ENCODE measurements around the gene AKAP1.

Gene AKAP1

GRCh38 chr17:57117798-57118197, 32.8 kb downstream of the AKAP1 start:
- Mint-ChIP-seq H3K36me3 (ENCODE audit: low read depth) (peaks cover 9% of the 10 kb centered on the region), H3K9me3 (no peaks in the 10 kb centered on the region), H3K27ac (no peak overlapping the region), H3K4me1 (ENCODE audit: low read depth) (no peaks in the 10 kb centered on the region), H3K27me3 (ENCODE audit: low read depth) (no peaks in the 10 kb centered on the region), H3K4me3 (no peak overlapping the region)

GRCh38 chr17:57120814-57121213, 35.8 kb downstream of the AKAP1 start:
- Mint-ChIP-seq H3K27me3 (ENCODE audit: low read depth) (no peaks in the 10 kb centered on the region), H3K27ac (no peak overlapping the region), H3K36me3 (ENCODE audit: low read depth) (peaks cover 9% of the 10 kb centered on the region), H3K9me3 (no peaks in the 10 kb centered on the region), H3K4me3 (no peak overlapping the region), H3K4me1 (ENCODE audit: low read depth) (no peaks in the 10 kb centered on the region)

GRCh38 chr17:57121308-57122042, 36.4 kb downstream of the AKAP1 start:
- no peaks in the 10 kb centered on the region for H3K4me1 Mint-ChIP-seq (ENCODE audit: low read depth)
- H3K4me3 Mint-ChIP-seq = no peak overlapping the region
- H3K27ac Mint-ChIP-seq = no peak overlapping the region
- H3K36me3 Mint-ChIP-seq (ENCODE audit: low read depth) = peaks cover 9% of the 10 kb centered on the region
- no peaks in the 10 kb centered on the region for H3K27me3 Mint-ChIP-seq (ENCODE audit: low read depth)
- no peaks in the 10 kb centered on the region for H3K9me3 Mint-ChIP-seq

DNA sequence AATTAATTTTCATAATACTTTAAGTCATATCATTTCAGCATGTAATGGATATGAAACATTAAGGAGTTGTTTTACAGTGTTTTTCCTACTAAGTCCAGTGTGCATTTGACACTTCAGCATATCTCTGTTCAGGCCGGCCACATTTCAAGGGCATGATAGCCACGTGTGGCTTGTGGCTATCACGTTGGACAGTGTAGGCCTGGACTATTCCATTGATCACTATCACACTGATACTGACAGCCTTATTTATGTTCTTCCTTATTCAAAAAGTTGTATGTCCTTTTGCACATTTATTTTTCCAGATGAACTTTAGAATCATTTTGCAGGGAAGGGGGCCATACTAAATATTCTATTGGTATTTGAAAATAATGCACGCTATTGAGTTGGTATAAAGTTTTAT, 39.0 kb downstream of the AKAP1 start:
- Mint-ChIP-seq H3K4me3 (no peak overlapping the region), H3K9me3 (no peaks in the 10 kb centered on the region), H3K27ac (no peak overlapping the region), H3K36me3 (ENCODE audit: low read depth) (peaks cover 2% of the 10 kb centered on the region), H3K4me1 (ENCODE audit: low read depth) (no peaks in the 10 kb centered on the region), H3K27me3 (ENCODE audit: low read depth) (no peaks in the 10 kb centered on the region)

- peaks cover 2% of the 10 kb centered on the region for H3K36me3 Mint-ChIP-seq (ENCODE audit: low read depth)
- no peaks in the 10 kb centered on the region for H3K4me1 Mint-ChIP-seq (ENCODE audit: low read depth)
- H3K27ac Mint-ChIP-seq = no peak overlapping the region
- H3K27me3 Mint-ChIP-seq (ENCODE audit: low read depth) = no peaks in the 10 kb centered on the region
- no peak overlapping the region for H3K4me3 Mint-ChIP-seq
- H3K9me3 Mint-ChIP-seq = no peaks in the 10 kb centered on the region
These were observed 40.4 kb downstream of the AKAP1 start for GRCh38 chr17:57125406-57125805.

- H3K4me1 Mint-ChIP-seq (ENCODE audit: low read depth) = peaks cover 1% of the 10 kb centered on the region
- no peak overlapping the region for H3K27ac Mint-ChIP-seq
- H3K9me3 Mint-ChIP-seq = no peaks in the 10 kb centered on the region
These were observed 40.8 kb downstream of the AKAP1 start for GRCh38 chr17:57125866-57126265.

GRCh38 chr17:57130708-57131461, 45.8 kb downstream of the AKAP1 start:
- H3K4me1 Mint-ChIP-seq (ENCODE audit: low read depth) = peaks cover 5% of the 10 kb centered on the region
- no peak overlapping the region for H3K27ac Mint-ChIP-seq
- no peaks in the 10 kb centered on the region for H3K36me3 Mint-ChIP-seq (ENCODE audit: low read depth)
- H3K27me3 Mint-ChIP-seq (ENCODE audit: low read depth) = no peaks in the 10 kb centered on the region
- no peak overlapping the region for H3K4me3 Mint-ChIP-seq
- no peaks in the 10 kb centered on the region for H3K9me3 Mint-ChIP-seq

More at GRCh38 chr17:57125866-57126265, 40.8 kb downstream of the AKAP1 start:
- Mint-ChIP-seq H3K27me3 (ENCODE audit: low read depth) (no peaks in the 10 kb centered on the region), H3K36me3 (ENCODE audit: low read depth) (no peaks in the 10 kb centered on the region), H3K4me3 (no peak overlapping the region)

DNA sequence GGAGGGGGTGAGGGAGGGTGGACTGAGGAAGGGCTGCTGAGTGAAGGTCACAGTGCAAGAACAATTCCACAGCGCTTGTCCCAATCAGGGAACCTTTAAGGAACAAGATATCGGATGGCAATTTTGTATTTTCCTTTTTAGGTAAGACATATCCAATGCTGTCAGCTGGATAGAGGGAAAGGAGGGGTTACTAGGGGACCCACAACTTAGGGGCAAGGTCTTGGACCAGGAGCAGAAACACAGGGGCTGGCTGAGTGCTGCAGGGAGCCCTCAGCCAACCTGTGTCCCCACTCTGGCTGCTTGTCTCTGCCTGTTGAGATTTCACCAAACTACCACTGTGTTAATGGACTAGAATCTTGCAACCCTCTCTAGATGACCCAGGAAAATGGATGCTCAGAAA, 47.6 kb downstream of the AKAP1 start:
- Mint-ChIP-seq H3K4me3 (no peak overlapping the region), H3K9me3 (no peaks in the 10 kb centered on the region), H3K27ac (no peak overlapping the region), H3K27me3 (ENCODE audit: low read depth) (peaks cover under 1% of the 10 kb centered on the region), H3K36me3 (ENCODE audit: low read depth) (no peaks in the 10 kb centered on the region), H3K4me1 (ENCODE audit: low read depth) (peaks cover 7% of the 10 kb centered on the region)

- no peak overlapping the region for H3K27ac Mint-ChIP-seq
- H3K27me3 Mint-ChIP-seq (ENCODE audit: low read depth) = peaks cover 3% of the 10 kb centered on the region
- no peaks in the 10 kb centered on the region for H3K9me3 Mint-ChIP-seq
- H3K36me3 Mint-ChIP-seq (ENCODE audit: low read depth) = no peaks in the 10 kb centered on the region
- no peak overlapping the region for H3K4me3 Mint-ChIP-seq
- peaks cover 7% of the 10 kb centered on the region for H3K4me1 Mint-ChIP-seq (ENCODE audit: low read depth)
These were observed 48.4 kb downstream of the AKAP1 start for GRCh38 chr17:57133486-57133885.

DNA sequence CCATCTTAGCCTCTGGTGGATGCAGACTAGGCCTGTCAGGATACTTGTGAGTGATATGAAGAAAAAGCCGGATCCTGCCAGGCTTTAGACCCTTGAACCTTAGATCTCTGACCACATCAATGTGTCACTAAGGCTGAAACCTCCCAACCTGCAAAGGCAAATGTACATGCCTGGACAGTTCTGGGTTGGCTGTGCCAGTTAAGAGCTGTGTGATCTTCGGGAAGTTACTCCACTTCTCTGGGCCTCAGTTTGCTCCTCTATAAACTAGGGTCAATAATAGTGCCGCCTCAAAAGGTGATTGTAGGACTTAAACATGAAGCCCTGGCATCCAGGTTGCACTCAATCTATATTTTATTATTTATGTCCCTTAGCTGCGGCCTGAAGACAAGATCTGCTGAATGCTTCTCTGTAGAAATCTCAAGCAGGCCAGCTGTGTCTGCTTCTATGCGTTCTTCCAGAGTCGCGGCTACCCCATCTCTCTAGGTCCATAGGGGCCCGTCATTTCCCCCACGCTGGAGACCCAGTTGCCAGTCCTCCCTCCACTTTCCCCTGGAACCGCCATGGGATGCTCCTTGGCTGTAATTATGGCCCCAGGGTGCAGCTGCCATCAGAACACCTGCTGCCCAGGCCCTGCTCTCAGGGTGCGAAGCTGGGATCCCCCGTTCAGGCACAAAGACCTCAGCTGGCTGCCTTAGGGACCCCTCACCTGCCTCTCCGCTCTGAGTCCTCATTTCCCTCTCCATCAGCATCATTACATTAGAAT, 50.2 kb downstream of the AKAP1 start:
- Mint-ChIP-seq H3K27ac (no peak overlapping the region), H3K27me3 (ENCODE audit: low read depth) (peaks cover 3% of the 10 kb centered on the region)

DNA sequence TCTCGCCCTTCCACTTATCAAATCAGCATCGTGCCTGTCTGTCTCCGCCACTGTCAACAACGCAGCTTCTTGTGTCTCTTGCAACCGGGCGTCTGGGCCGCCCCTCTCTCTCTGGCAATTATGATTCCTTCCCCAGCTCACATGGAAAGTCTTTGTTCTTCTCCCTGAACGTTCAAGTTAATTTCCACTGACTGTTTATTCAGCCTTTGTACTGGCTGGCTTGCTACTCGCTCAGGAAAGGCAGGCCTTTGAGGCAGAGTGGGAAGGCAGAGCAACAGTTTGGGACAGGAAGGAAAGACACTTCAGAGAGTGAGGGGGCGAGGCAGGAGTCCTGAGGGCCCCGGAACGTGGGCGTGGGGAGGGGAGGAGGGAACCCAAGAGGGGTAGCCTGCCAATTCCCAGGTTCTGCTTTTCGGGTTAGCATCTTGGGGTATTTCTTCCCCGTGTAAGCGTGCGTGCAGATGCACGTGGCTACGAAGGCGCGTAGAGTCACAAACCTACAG, 50.8 kb downstream of the AKAP1 start:
- Mint-ChIP-seq H3K36me3 (ENCODE audit: low read depth) (no peaks in the 10 kb centered on the region), H3K9me3 (no peaks in the 10 kb centered on the region), H3K27me3 (ENCODE audit: low read depth) (peaks cover 3% of the 10 kb centered on the region), H3K4me3 (no peak overlapping the region), H3K27ac (no peak overlapping the region), H3K4me1 (ENCODE audit: low read depth) (peaks cover 6% of the 10 kb centered on the region)

More for the DNA sequence above, 50.2 kb downstream of the AKAP1 start:
- Mint-ChIP-seq H3K36me3 (ENCODE audit: low read depth) (no peaks in the 10 kb centered on the region), H3K9me3 (no peaks in the 10 kb centered on the region), H3K4me1 (ENCODE audit: low read depth) (peaks cover 7% of the 10 kb centered on the region), H3K4me3 (no peak overlapping the region)

GRCh38 chr17:57136355-57136754, 51.3 kb downstream of the AKAP1 start:
- H3K4me3 Mint-ChIP-seq = no peak overlapping the region

GRCh38 chr17:57138030-57138911, 53.2 kb downstream of the AKAP1 start:
- Mint-ChIP-seq H3K36me3 (ENCODE audit: low read depth) (no peaks in the 10 kb centered on the region), H3K9me3 (no peaks in the 10 kb centered on the region), H3K27ac (no peak overlapping the region), H3K27me3 (ENCODE audit: low read depth) (peaks cover 3% of the 10 kb centered on the region), H3K4me3 (no peak overlapping the region), H3K4me1 (ENCODE audit: low read depth) (peaks cover 5% of the 10 kb centered on the region)

More at GRCh38 chr17:57136355-57136754, 51.3 kb downstream of the AKAP1 start:
- peaks cover 3% of the 10 kb centered on the region for H3K27me3 Mint-ChIP-seq (ENCODE audit: low read depth)
- no peak overlapping the region for H3K27ac Mint-ChIP-seq
- H3K9me3 Mint-ChIP-seq = no peaks in the 10 kb centered on the region
- H3K36me3 Mint-ChIP-seq (ENCODE audit: low read depth) = no peaks in the 10 kb centered on the region
- H3K4me1 Mint-ChIP-seq (ENCODE audit: low read depth) = peaks cover 5% of the 10 kb centered on the region
